HEK293T (cell line): Measurements from ENCODE around the gene EFEMP1.
A peak's percentile ranks its signal among the peaks of the same experiment; 100 is the strongest.

Experiments
- CTCF ChIA-PET: fragments of 350-600 bp; formaldehyde crosslinking; extraction: SDS; loops from one replicate; lab custom pipeline; 2021; ENCODE audit warnings: antibody characterized with exemption, inconsistent platforms; lab: Yijun Ruan, JAX
- POLR2A ChIA-PET: fragments of 350-600 bp; formaldehyde crosslinking; extraction: SDS; loops from one replicate; lab custom pipeline; 2020; ENCODE audit warnings: antibody characterized with exemption, inconsistent platforms; lab: Yijun Ruan, JAX
- DNase-seq: peaks from one replicate; pipeline ENCODE4 v3.0.0; 2012; ENCODE audit warnings: mixed read lengths; ENCODE audit errors: extremely low spot score
- ARNT ChIP-seq: fragments of 450-650 bp; IDR thresholded peaks from 2 replicates; pipeline ENCODE4 v1.6.1; 2017; ENCODE audit warnings: mild to moderate bottlenecking
- BHLHE40 ChIP-seq: fragments of 450-650 bp; IDR thresholded peaks from 2 replicates; pipeline ENCODE4 v1.6.1; 2016; ENCODE audit warnings: mild to moderate bottlenecking, moderate library complexity, borderline replicate concordance
- CTBP1 ChIP-seq: fragments of 450-650 bp; IDR thresholded peaks from 2 replicates; pipeline ENCODE4 v1.6.1; 2016; ENCODE audit warnings: borderline replicate concordance
- ELF4 ChIP-seq: fragments of 450-650 bp; IDR thresholded peaks from 2 replicates; pipeline ENCODE4 v1.6.1; 2017; ENCODE audit warnings: antibody characterized with exemption
- FOXA1 ChIP-seq: fragments of 450-650 bp; IDR thresholded peaks from 2 replicates; pipeline ENCODE4 v1.6.1; 2016; ENCODE audit warnings: mild to moderate bottlenecking
- FOXK2 ChIP-seq: fragments of 450-650 bp; IDR thresholded peaks from 2 replicates; pipeline ENCODE4 v1.6.1; 2016; ENCODE audit warnings: mild to moderate bottlenecking
- FOXM1 ChIP-seq: fragments of 450-650 bp; IDR thresholded peaks from 2 replicates; pipeline ENCODE4 v1.6.1; 2017; ENCODE audit warnings: mild to moderate bottlenecking, borderline replicate concordance
- HDGF ChIP-seq: fragments of 450-650 bp; IDR thresholded peaks from 2 replicates; pipeline ENCODE4 v1.6.1; 2017; ENCODE audit warnings: antibody characterized with exemption, borderline replicate concordance
- L3MBTL2 ChIP-seq: fragments of 450-650 bp; conservative IDR thresholded peaks from 2 replicates; pipeline ENCODE4 v1.6.1; 2016; ENCODE audit warnings: mild to moderate bottlenecking
- LEF1 ChIP-seq: fragments of 450-650 bp; IDR thresholded peaks from 2 replicates; pipeline ENCODE4 v1.6.1; 2017; ENCODE audit warnings: mild to moderate bottlenecking, borderline replicate concordance
- NFRKB ChIP-seq: fragments of 450-650 bp; IDR thresholded peaks from 2 replicates; pipeline ENCODE4 v1.6.1; 2016; ENCODE audit warnings: mild to moderate bottlenecking, moderate library complexity
- PKNOX1 ChIP-seq: fragments of 450-650 bp; IDR thresholded peaks from 2 replicates; pipeline ENCODE4 v1.6.1; 2016
- SP1 ChIP-seq: fragments of 450-650 bp; IDR thresholded peaks from 2 replicates; pipeline ENCODE4 v1.6.1; 2017
- SUZ12 ChIP-seq: fragments of 450-650 bp; IDR thresholded peaks from 2 replicates; pipeline ENCODE4 v1.6.1; 2016; ENCODE audit warnings: mild to moderate bottlenecking
- TARDBP ChIP-seq: fragments of 450-650 bp; IDR thresholded peaks from 2 replicates; pipeline ENCODE4 v1.6.1; 2016
- ZNF384 ChIP-seq: fragments of 450-650 bp; IDR thresholded peaks from 2 replicates; pipeline ENCODE4 v1.6.1; 2016

Gene EFEMP1

DNA sequence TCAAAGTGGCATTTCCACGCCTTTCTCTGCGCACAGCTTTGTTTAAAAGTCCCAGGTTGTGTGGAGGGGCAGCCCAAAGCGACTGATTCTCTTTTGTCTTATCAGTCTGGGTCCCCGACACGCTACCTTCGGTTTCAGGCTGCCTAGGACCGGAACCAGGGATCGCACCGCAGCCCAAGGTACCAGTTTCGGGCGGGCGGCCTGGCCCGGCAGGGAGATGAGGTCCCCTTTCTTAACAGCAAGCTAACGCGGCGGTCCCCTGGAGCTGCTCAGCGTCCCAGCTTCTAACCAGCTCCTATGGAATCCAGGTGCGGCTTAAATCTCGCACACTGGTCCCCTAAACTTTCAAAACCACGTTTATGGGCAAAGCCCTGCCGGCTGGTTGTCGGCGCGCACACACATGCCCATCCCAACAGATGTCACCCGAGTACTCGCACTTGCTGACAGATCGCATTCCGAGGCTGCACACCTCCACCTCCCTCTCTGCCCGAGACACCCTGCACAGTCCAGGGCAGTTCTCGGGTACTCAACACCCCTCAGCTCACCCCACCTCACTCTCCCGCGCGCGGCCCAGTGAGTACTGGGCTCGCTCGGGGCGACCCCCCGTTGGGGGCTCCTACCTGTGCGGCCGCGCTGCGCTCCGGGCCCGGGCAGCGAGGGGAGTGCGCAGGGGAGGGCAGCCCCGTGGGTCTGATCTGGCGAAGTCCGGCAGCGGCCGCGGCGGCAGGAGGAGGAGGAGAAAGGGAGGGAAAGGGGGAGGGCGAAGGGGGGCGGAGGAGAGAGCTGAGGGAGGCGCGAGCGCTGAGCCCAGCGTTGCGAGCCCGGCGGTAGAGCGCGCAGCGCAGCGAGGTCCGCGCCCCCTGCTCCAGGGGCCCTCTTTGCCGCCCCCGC lies at the start of gene EFEMP1:
Gene EFEMP1, minus strand, starts transcription at position 692 of the 891 bp plus-strand sequence. CDS start 1,342 bp downstream, outside the sequence.
- no peak for TF ChIP-seq SUZ12
- TF ChIP-seq LEF1: no peak
- no peak for TF ChIP-seq FOXK2
- TF ChIP-seq L3MBTL2: peak; percentile 73
- no peak for TF ChIP-seq FOXM1
- no peak for TF ChIP-seq TARDBP
- TF ChIP-seq CTBP1: 0 out of 2 replicates have a peak, but pooled peaks have one; percentile 26
- TF ChIP-seq SP1: no peak
- no peak for TF ChIP-seq FOXA1
- TF ChIP-seq ARNT: no peak
- no peak for TF ChIP-seq BHLHE40
- no peak for TF ChIP-seq PKNOX1
- ChIA-PET CTCF (no interaction called here), POLR2A (interaction anchor here (1.7 kb wide), 1 partner anchor 25 kb away, joined by 4 read pairs; no protein-coding TSS in a partner anchor)
- DNase-seq: peak; percentile 62

DNA sequence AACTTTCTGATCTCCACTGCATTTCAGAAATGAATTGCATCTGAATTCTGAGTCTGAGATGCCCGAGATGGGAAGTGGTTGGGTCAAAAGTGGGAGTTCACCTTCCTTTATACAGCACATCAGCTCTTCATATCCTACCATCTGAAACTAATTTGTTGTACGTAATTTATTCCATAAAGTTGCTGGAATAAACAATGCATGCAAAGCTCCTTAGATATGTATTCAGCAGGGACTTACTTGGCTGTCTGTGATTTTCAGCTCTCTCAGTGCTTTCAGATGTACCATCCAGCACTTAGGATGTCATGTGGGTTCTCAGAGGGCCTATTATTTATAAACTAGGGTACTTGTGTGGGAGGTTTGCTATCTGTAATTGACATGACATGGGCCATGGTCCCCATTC lies 46.9 kb upstream of the EFEMP1 start:
- TF ChIP-seq PKNOX1 (no peak), ELF4 (no peak), FOXA1 (no peak)
- CTCF ChIA-PET: no interaction called here
- no peak for DNase-seq
- POLR2A ChIA-PET: no interaction called here

GRCh38 chr2:55968941-55969340 lies 45.4 kb upstream of the EFEMP1 start:
- CTCF ChIA-PET: no interaction called here

DNA sequence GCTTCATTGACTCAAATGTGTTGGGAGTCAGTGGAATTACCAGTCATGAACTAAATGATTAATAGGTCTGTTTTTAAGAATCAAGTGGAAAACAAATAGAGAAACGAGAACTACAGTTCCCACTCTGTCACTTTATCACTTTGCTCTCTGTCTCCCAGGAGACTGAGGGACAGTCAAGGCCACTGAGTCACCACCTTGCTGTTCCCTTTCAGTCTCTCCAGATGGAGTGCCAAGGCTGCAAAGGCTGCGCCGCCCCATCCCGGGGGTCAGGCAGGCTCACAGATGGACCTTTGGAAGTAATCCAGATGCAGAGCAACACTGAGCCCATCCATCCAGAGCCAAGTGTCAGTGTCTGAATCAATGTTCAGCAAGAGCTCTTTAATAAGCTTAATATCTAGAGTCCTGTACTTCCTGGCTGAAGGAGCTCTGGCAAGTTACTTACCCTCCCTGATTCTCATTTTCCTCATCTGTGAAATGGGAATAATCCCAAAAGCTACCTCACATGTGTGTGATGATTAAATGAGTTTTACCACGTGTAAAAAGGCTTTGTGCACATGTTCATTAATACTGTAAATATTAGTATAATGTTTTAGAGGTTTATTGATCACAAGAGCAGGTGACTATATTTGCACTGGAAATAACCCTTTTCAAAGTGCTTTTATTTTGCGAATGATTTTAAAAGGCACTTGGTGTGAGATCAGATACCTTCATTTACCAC lies 43.0 kb upstream of the EFEMP1 start:
- POLR2A ChIA-PET: no interaction called here
- DNase-seq: no peak
- CTCF ChIA-PET: no interaction called here
- TF ChIP-seq ZNF384 (no peak), TARDBP (no peak), LEF1 (no peak), ELF4 (no peak), PKNOX1 (no peak), ARNT (no peak), NFRKB (no peak), FOXM1 (no peak), SUZ12 (no peak), CTBP1 (no peak), HDGF (no peak), SP1 (no peak), FOXK2 (no peak), BHLHE40 (no peak), FOXA1 (no peak), L3MBTL2 (no peak)

More at GRCh38 chr2:55968941-55969340, 45.4 kb upstream of the EFEMP1 start:
- TF ChIP-seq HDGF (no peak), BHLHE40 (no peak), FOXM1 (no peak), CTBP1 (no peak), SP1 (no peak), L3MBTL2 (no peak), ARNT (no peak), ZNF384 (no peak), SUZ12 (no peak), TARDBP (no peak), PKNOX1 (no peak), ELF4 (no peak), LEF1 (no peak)
- no peak for DNase-seq
- POLR2A ChIA-PET: no interaction called here

- CTCF ChIA-PET: interaction anchor here (1.2 kb wide), 1 partner anchor 194 kb away, joined by 3 read pairs; no protein-coding TSS in a partner anchor
- POLR2A ChIA-PET: no interaction called here
- no peak for TF ChIP-seq FOXA1
- no peak for TF ChIP-seq ELF4
- DNase-seq: no peak
These were observed 42.4 kb upstream of the EFEMP1 start for GRCh38 chr2:55965966-55966365.
